LoVo (cell line): Measurements from ENCODE around the gene COA5.
"Not testable (repeated sequence)": the region's sequence is repeated elsewhere in the genome, so short reads cannot be mapped to it uniquely, and the experiment has no call there.

Source experiments
- DNase-seq: peaks from one replicate; pipeline ENCODE4 v3.0.0-alpha.2; 2016; ENCODE audit warnings: low spot score

Gene COA5

DNA sequence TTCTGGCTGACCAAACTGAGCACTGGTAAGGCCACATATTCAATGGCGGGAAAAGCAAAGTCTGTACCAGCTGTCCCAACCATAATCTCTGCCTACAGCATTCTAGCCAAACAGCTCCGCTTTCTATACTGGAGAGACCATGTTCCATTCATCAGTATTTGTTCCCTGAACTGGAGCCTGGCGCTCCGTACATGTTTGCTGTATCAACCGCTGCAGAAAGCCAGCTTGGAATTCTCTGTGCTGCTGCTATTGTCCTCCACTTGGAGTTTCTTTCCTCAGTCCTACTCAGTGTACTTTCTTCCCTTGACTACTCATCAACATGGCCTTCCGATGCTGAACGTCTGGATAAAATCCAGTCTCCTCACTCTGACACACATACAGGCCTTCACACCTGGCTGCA is 1.9 kb downstream of the COA5 start:
- DNase-seq = no peak

GRCh38 chr2:98605076-98605475 is 3.2 kb downstream of the COA5 start:
- DNase-seq = no peak

DNA sequence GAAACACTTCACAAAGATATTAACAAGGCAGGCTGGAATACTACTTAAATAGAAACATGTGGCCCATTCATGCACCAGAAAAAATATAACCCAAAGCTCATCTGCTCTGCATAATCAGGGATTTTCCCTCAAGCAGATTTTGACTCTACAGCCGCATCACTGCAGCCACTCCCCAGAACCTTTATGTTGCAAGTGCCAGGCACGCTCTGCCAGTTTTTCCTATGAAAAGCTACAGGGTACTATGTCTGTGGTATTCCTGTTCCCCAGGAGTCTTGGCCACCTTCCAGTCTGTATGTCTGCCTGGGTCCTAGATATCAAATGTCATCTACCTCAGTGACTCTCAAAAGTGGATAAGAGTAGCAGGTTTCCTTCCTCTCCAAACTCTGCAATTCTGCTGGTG is 3.8 kb downstream of the COA5 start:
- no peak for DNase-seq

- peak; percentile 46 for DNase-seq
These were observed 6.7 kb downstream of the COA5 start for GRCh38 chr2:98601532-98602132.

DNA sequence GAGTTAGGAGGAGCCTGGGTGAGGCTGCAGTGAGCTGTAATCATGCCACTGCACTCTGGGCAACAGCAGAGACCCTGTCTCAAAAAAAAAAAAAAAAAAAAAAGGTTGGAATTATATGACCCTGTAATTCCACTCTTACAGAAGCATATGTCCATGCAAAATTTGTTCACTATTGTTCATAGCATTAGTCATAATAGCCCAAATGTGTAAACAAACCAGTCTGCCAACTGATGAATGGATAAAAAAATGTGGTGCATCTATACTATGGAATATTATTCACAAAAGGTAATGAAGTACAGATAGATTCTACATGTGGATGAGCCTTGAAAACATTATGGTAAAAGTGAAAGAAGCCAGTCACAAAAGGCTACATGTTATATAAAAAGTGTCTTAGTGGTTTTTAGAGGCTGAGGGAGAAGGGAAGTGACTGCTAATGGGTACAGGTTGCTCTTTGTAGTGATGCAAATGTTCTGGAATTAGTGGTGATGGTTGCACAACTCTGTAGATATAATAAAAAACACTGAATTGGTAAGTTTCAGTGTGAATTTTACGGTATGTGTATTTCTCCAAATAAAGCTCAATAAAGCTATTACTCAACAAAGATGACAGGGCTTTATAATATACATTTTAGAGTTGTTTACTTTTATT is 9.4 kb downstream of the COA5 start:
- no peak for DNase-seq

DNA sequence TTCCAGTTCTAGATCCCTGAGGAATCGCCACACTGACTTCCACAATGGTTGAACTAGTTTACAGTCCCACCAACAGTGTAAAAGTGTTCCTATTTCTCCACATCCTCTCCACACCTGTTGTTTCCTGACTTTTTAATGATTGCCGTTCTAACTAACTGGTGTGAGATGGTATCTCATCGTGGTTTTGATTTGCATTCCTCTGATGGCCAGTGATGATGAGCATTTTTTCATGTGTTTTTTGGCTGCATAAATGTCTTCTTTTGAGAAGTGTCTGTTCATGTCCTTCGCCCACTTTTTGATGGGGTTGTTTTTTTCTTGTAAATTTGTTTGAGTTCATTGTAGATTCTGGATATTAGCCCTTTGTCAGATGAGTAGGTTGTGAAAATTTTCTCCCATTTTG is 13.6 kb downstream of the COA5 start:
- not testable (repeated sequence) for DNase-seq

GRCh38 chr2:98592565-98592964 is 15.7 kb downstream of the COA5 start:
- DNase-seq = no peak

DNA sequence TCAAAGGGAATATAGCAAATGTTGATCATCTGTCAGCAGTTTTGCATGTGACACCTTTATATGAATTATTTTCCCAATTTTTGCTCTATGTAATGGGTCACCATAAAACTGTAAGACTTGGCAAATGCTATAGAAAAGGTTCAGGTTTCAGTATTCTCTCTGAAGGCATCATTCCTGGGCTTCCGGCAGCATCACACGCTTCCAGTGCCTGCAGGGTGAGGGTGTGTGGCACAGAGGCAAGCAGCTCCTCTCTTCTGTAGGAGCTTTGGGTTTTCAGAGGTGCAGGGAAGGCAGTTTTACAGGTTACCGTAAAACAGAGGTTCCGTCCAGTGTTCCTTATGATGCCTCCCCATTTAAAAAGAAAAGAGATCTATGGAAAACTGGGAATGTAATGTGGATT is 18.8 kb downstream of the COA5 start:
- DNase-seq = no peak

DNA sequence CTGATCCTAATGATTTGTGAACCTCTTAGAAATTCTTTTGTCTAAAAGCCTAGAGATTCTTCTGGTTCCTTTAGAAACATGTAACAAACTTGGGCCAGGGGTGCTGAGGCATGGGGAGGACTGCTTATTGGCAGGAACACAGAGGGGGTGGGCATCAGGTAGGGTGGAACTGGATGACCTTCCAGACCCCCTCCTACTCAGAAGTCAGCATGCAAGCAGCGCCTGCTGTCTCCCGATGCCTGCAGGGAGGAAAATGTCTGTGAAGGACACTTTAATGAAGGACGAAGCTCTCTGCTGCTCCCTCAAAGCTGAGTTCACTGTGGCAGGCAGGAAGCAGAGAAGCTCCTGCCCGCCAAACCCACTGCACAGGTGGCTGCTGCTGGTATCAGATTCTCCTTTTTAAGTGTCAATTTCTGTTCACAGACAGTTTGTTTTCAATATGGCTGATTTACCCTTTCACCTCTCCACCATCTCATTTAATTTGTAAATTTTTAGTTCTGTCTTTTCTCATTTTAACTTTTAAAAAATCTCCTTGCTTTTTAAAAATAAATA is 19.4 kb downstream of the COA5 start:
- DNase-seq = no peak

DNA sequence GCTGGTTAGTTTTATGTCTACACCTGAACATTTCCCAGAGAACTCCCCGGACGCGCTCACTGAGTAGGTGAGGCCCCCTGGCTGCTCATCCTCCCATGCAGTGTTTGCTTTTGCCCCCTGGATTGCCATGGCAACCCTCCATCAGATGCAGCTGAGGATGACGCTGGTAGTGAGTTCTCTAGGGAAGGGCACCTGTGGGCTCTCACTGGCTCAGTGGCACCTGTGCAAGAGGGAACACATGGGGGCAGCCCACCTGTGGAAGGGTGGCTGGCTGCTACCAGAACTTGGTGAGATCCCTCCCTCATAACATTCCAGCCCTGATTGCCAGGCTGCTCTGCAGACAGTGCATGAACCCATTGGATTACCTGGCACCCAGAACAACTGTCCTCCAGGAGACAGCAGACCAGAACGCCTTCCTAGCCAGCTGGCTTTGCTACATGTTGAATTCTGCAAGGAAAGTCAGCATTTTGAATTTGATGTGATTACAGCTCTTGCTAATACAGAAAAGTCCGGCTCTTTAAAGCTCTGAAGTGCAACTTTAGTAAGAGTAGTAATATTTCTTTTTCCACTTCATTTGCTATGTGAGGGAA is 21.7 kb downstream of the COA5 start:
- DNase-seq = no peak

DNA sequence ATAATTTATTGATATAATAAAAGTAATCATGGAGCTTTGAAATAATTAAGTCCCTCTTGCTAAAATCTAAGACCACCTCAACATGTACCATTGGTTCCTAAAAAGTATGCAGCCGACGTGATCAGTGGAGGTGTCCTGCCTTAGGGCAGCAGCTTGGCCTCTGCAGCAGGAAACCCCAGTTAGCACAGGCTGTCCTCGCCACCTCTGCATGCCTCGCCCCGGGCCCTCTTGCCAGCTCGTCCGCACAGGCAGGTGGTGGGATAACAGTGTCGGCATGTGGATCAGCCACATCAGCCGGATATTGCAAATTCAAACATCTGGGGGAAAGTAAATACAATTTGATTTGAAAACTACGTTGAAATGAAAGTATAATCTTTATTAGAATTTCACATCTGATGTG is 22.9 kb downstream of the COA5 start:
- no peak for DNase-seq

- DNase-seq = no peak
These were observed 24.3 kb downstream of the COA5 start for GRCh38 chr2:98583816-98584618.

GRCh38 chr2:98583276-98583675 is 25.0 kb downstream of the COA5 start:
- DNase-seq = no peak

- no peak for DNase-seq
These were observed 25.8 kb downstream of the COA5 start for GRCh38 chr2:98582523-98582922.

DNA sequence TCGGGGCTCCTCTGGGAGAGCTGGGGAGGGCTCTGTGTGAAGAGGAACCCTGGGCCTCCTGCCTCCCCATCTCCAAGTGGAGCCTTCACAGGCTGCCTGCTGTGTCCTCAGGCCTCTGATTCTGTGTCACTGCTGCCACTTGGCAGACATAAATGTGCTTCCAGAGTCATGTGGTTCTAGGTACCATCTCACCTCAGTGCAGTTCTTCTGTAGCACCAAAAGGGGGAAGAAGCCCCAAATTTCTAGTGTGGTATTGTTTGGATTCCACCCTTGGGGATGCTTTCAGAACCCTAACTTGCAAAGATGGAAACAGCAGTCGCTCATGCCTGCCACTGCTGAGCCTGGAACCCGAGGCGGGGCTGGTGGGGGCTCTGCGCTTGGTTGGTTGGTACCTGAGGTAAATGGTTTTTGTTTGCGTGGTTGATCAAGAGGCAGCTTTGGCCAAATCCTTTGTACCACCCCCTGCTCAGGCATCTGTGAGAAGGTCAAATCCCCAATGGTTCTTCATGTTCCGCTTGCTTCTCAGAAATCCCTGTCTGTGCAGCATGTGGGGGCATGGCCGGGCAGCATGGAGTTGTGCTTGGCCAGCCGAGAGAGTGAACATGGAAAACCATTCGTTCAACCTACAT is 27.5 kb downstream of the COA5 start:
- DNase-seq = no peak

GRCh38 chr2:98579926-98580325 is 28.4 kb downstream of the COA5 start:
- DNase-seq = no peak

GRCh38 chr2:98578231-98578630 is 30.1 kb downstream of the COA5 start:
- DNase-seq = no peak

GRCh38 chr2:98577313-98577712 is 31.0 kb downstream of the COA5 start:
- no peak for DNase-seq

DNA sequence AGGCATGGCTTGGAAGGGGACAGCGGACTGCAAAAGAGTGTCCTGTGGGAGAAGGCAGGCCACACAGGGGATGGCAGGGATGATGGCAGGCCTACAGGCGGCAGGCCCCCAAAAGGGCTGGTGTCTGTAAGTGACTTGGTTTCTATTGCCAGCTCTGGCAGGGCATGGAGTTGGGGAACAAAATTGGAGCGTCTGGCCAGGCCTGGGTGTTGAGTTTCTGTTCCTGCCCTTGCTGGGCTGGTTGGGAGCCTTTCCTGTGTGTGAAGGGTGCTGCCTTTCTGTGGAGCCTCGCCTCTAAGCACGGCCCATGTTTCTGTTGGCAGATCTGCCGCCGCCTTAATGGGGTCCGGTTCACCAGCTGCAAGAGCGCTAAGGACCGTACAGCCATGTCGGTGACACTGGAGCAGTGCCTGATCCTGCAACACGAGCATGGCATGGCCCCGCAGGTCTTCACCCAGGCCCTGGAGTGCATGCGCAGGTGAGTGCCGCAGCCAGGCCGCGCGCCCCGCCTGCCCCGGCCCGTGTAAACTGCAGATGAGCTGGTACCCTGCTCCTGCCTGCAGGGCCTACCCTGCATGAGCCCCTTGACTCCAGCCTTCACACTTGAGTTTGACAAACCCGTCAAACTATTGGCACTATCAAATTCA is 31.5 kb downstream of the COA5 start:
- no peak for DNase-seq

DNA sequence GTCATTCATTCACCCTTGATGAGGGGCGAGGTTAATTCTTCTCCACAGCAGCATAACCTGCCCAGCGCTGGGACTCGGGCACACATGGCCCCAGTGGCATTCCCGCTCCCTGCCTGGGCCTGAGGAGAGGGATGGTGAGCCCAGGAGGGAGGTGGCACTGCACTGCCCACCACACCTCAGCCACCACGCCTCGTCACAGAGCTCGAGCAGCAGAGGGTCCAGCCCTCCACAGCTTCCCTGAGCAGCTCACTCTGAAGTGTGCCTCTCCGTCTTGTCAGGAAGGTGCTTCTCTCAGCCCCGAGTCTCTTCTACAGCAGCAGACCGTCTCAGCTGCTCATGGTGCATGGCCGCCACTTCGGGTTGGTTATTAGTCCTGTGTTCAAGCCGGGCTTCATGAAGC is 34.9 kb downstream of the COA5 start:
- no peak for DNase-seq

GRCh38 chr2:98572676-98573075 is 35.6 kb downstream of the COA5 start:
- no peak for DNase-seq

DNA sequence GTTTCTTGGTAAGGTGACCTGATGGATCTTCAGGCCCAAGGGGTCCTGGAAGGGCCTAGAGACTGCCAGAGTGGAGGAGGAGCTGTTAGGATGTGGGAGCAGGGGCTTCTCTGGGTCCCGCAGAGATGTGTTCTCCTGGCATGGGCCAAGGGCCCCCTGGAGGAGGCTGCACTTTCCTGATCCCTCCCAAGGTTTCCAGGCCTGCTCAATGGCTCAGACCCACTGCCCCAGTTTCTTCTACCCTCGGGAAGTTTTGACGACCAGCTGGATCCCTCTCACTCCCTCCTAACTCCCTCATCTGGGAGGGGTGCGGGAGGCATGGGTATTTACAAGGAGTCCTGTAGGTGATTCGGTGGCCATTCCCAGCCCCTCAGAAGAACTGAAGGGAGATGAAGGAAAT is 36.1 kb downstream of the COA5 start:
- no peak for DNase-seq
